H9 (cell line): ENCODE measurements around the gene ABLIM3. TPM values are rescaled to one million over a fixed set of nuclear protein-coding genes. Genes with fewer than 3 reads are reported as not detected.

Source experiments
- DNase-seq: peaks from one replicate; pipeline ENCODE4 v3.0.0-alpha.2; 2017
- H2AFZ ChIP-seq: one replicate; pipeline ENCODE4 v1.6.1; 2013; ENCODE audit warnings: mild to moderate bottlenecking, low read length, control low read depth, moderate library complexity
- H2AK5ac ChIP-seq: 2 replicates; pipeline ENCODE4 v1.6.1; 2013; ENCODE audit warnings: low read length, control low read depth, mixed read lengths; ENCODE audit not compliant: insufficient read length
- H2BK120ac ChIP-seq: one replicate; pipeline ENCODE4 v1.6.1; 2013; ENCODE audit warnings: low read depth, mild to moderate bottlenecking, low read length, control low read depth, inconsistent platforms; ENCODE audit not compliant: poor library complexity, severe bottlenecking
- H2BK12ac ChIP-seq: 2 replicates; pipeline ENCODE4 v1.6.1; 2013; ENCODE audit warnings: low read length, control low read depth, mixed read lengths, low read depth; ENCODE audit not compliant: insufficient read length
- H2BK15ac ChIP-seq: 2 replicates; pipeline ENCODE4 v1.6.1; 2013; ENCODE audit warnings: low read depth, low read length, control low read depth
- H2BK20ac ChIP-seq: one replicate; pipeline ENCODE4 v1.6.1; 2013; ENCODE audit warnings: low read depth, mild to moderate bottlenecking, low read length, control low read depth, inconsistent platforms; ENCODE audit not compliant: poor library complexity, severe bottlenecking
- H2BK5ac ChIP-seq: 2 replicates; pipeline ENCODE4 v1.6.1; 2013; ENCODE audit warnings: low read length, control low read depth, mixed read lengths; ENCODE audit not compliant: insufficient read length
- H3K14ac ChIP-seq: 2 replicates; pipeline ENCODE4 v1.6.1; 2013; ENCODE audit warnings: low read length, control low read depth; ENCODE audit not compliant: insufficient read depth
- H3K18ac ChIP-seq: 2 replicates; pipeline ENCODE4 v1.6.1; 2013; ENCODE audit warnings: low read depth, mild to moderate bottlenecking, mixed read lengths, low read length, control low read depth; ENCODE audit not compliant: insufficient read length
- H3K23ac ChIP-seq: 2 replicates; pipeline ENCODE4 v1.6.1; 2013; ENCODE audit warnings: low read length, control low read depth, mixed read lengths, low read depth; ENCODE audit not compliant: insufficient read length
- H3K23me2 ChIP-seq: 2 replicates; pipeline ENCODE4 v1.6.1; 2013; ENCODE audit warnings: low read depth, mild to moderate bottlenecking, mixed read lengths, low read length, control low read depth; ENCODE audit not compliant: insufficient read length, poor library complexity, severe bottlenecking
- H3K27ac ChIP-seq: 2 replicates; pipeline ENCODE4 v1.5.1; 2013; ENCODE audit warnings: low read length, control low read depth, mixed read lengths, low read depth; ENCODE audit not compliant: insufficient read length
- H3K27me3 ChIP-seq: 2 replicates; pipeline ENCODE4 v1.6.1; 2013; ENCODE audit warnings: low read length, control low read depth, inconsistent platforms; ENCODE audit not compliant: insufficient read depth
- H3K4ac ChIP-seq: 2 replicates; pipeline ENCODE4 v1.6.1; 2013; ENCODE audit warnings: low read depth, mild to moderate bottlenecking, control low read depth, inconsistent platforms, low read length, moderate library complexity
- H3K4me1 ChIP-seq: 2 replicates; pipeline ENCODE4 v1.6.1; 2013; ENCODE audit warnings: low read length, control low read depth, inconsistent platforms; ENCODE audit not compliant: insufficient read depth
- H3K4me2 ChIP-seq: 2 replicates; pipeline ENCODE4 v1.6.1; 2013; ENCODE audit warnings: low read length, control low read depth, mixed read lengths; ENCODE audit not compliant: insufficient read length, insufficient read depth
- H3K56ac ChIP-seq: 2 replicates; pipeline ENCODE4 v1.6.1; 2013; ENCODE audit warnings: low read depth, mild to moderate bottlenecking, mixed read lengths, low read length, control low read depth; ENCODE audit not compliant: insufficient read length
- H3K79me1 ChIP-seq: 2 replicates; pipeline ENCODE4 v1.6.1; 2013; ENCODE audit warnings: low read depth, mild to moderate bottlenecking, moderate library complexity, low read length, control low read depth, inconsistent platforms; ENCODE audit not compliant: insufficient read depth, poor library complexity, severe bottlenecking
- H3K79me2 ChIP-seq: 2 replicates; pipeline ENCODE4 v1.6.1; 2013; ENCODE audit warnings: low read length, control low read depth, inconsistent platforms; ENCODE audit not compliant: insufficient read depth
- H3K9ac ChIP-seq: 2 replicates; pipeline ENCODE4 v1.6.1; 2013; ENCODE audit warnings: low read length, control low read depth, mixed read lengths; ENCODE audit not compliant: insufficient read length; ENCODE audit errors: extremely low read depth
- H3K9me3 ChIP-seq: one replicate; pipeline ENCODE4 v1.6.1; 2013; ENCODE audit warnings: low read depth, low read length, inconsistent platforms; ENCODE audit not compliant: control insufficient read depth
- H3T11ph ChIP-seq: one replicate; pipeline ENCODE4 v1.6.1; 2013; ENCODE audit warnings: mild to moderate bottlenecking, low read length, control low read depth, inconsistent platforms
- H4K20me1 ChIP-seq: one replicate; pipeline ENCODE4 v1.6.1; 2013; ENCODE audit not compliant: control insufficient read depth, insufficient read length, insufficient read depth
- H4K5ac ChIP-seq: 2 replicates; pipeline ENCODE4 v1.6.1; 2013; ENCODE audit warnings: low read depth, mild to moderate bottlenecking, mixed read lengths, low read length, control low read depth; ENCODE audit not compliant: insufficient read length
- H4K8ac ChIP-seq: replicated peaks from 2 replicates; pipeline ENCODE4 v1.6.1; 2013; ENCODE audit warnings: low read length, control low read depth, mixed read lengths, low read depth; ENCODE audit not compliant: insufficient read length
- H4K91ac ChIP-seq: 2 replicates; pipeline ENCODE4 v1.6.1; 2013; ENCODE audit warnings: low read depth, mild to moderate bottlenecking, moderate library complexity, mixed read lengths, low read length, control low read depth; ENCODE audit not compliant: insufficient read length
- H3K27ac Mint-ChIP-seq, 3 experiments: 2 replicates in 2 of 3; 3 replicates in 1 of 3; pipeline ENCODE4 v1.8.0; 2020 to 2021; ENCODE audit warnings: mixed read lengths in 3 of 3, mild to moderate bottlenecking in 1 of 3, moderate library complexity in 1 of 3
- H3K27me3 Mint-ChIP-seq: 2 replicates; pipeline ENCODE4 v1.8.0; 2021; ENCODE audit warnings: low read depth, mild to moderate bottlenecking, moderate library complexity, mixed read lengths
- H3K36me3 Mint-ChIP-seq, 3 experiments: 2 replicates in 2 of 3; 3 replicates in 1 of 3; pipeline ENCODE4 v1.8.0; 2020 to 2021; ENCODE audit warnings: low read depth in 3 of 3, mixed read lengths in 3 of 3; ENCODE audit not compliant: insufficient read depth in 1 of 3
- H3K4me1 Mint-ChIP-seq, 2 experiments: 2 replicates each; pipeline ENCODE4 v1.8.0; 2020; ENCODE audit warnings: mixed read lengths in 2 of 2
- H3K4me3 Mint-ChIP-seq, 2 experiments: 2 replicates in 1 of 2; 3 replicates in 1 of 2; pipeline ENCODE4 v1.8.0; 2020 to 2021; ENCODE audit warnings: mild to moderate bottlenecking in 2 of 2, mixed read lengths in 2 of 2, moderate library complexity in 1 of 2
- H3K9me3 Mint-ChIP-seq, 2 experiments: 2 replicates in 1 of 2; 3 replicates in 1 of 2; pipeline ENCODE4 v1.8.0; 2020; ENCODE audit warnings: mild to moderate bottlenecking in 2 of 2, mixed read lengths in 2 of 2, moderate library complexity in 1 of 2
- WGBS: extraction: QIAGEN DNeasy Blood & Tissue Kit; methylation state at CpG from one replicate; pipeline ENCODE4 v1.1.7; 2013; ENCODE audit warnings: missing lambda C conversion rate, low lambda C conversion rate, mixed read lengths; ENCODE audit not compliant: insufficient read length; ENCODE audit errors: extremely low coverage; 5-methylcytosine and 5-hydroxymethylcytosine counted together
- total RNA-seq: library from RNA; stranded (reverse); gene quantifications from 2 replicates; pipeline ENCODE4 v1.2.1, GENCODE V29; 2021
- TF ChIP-seq, protein P1 (sequence below): fragments of 200-600 bp; sonication (generic); conservative IDR thresholded peaks from 3 replicates; pipeline ENCODE4 v1.8.0; 2021; ENCODE audit warnings: antibody characterized with exemption, mild to moderate bottlenecking

Gene ABLIM3
- total RNA-seq, 1 experiment from 2014 or later, result 0.20 TPM

DNA sequence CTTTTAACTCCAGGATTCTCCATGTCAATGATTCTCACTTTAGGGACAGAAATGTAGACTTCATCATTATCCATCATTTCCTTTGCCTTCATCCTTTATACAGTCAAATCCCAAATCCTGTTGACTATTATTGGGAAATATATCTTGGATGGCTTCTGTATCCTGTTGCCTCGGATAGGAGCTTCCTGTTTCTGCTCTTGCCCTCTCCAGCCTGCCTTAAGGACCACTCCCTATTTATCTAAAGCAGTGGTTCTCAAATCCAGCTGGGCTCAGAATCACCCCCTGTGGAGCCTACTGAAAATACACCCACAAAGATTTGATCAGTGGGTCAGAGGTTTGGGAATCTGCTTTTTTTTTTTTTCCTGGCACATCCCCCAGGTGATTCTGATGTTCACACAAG, 138.8 kb downstream of the ABLIM3 start:
- no peak overlapping the region for H3K27ac ChIP-seq
- H3K4me1 ChIP-seq, result no peaks in the 10 kb centered on the region
- H4K91ac ChIP-seq, result no peak overlapping the region
- H3K23ac ChIP-seq, result no peak overlapping the region
- Mint-ChIP-seq H3K36me3 (no peaks in the 10 kb centered on the region), H3K9me3 (no peaks in the 10 kb centered on the region; a peak in 1 of 5 replicates), H3K4me3 (no peak overlapping the region), H3K27ac (no peak overlapping the region), H3K27me3 (peaks cover 30% of the 10 kb centered on the region), H3K4me1 (peaks cover 8 to 15% of the 10 kb centered on the region in 2 experiments)
- no peaks in the 10 kb centered on the region for H3K79me2 ChIP-seq
- no peak overlapping the region for H2AFZ ChIP-seq
- H3K14ac ChIP-seq, result no peak overlapping the region
- no peak overlapping the region for H2BK20ac ChIP-seq
- no peak overlapping the region for H4K8ac ChIP-seq
- no peak overlapping the region for H2AK5ac ChIP-seq
- H3K9me3 ChIP-seq, result no peaks in the 10 kb centered on the region
- H3K23me2 ChIP-seq, result no peaks in the 10 kb centered on the region
- TF ChIP-seq, protein P1, sequence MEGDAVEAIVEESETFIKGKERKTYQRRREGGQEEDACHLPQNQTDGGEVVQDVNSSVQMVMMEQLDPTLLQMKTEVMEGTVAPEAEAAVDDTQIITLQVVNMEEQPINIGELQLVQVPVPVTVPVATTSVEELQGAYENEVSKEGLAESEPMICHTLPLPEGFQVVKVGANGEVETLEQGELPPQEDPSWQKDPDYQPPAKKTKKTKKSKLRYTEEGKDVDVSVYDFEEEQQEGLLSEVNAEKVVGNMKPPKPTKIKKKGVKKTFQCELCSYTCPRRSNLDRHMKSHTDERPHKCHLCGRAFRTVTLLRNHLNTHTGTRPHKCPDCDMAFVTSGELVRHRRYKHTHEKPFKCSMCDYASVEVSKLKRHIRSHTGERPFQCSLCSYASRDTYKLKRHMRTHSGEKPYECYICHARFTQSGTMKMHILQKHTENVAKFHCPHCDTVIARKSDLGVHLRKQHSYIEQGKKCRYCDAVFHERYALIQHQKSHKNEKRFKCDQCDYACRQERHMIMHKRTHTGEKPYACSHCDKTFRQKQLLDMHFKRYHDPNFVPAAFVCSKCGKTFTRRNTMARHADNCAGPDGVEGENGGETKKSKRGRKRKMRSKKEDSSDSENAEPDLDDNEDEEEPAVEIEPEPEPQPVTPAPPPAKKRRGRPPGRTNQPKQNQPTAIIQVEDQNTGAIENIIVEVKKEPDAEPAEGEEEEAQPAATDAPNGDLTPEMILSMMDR, result no peak
- no peak overlapping the region for H3K4me2 ChIP-seq
- no peaks in the 10 kb centered on the region for H4K20me1 ChIP-seq
- H3K18ac ChIP-seq, result no peak overlapping the region
- WGBS, result no CpG with 5 or more reads among the region's 1 CpG
- no peak for DNase-seq
- H3K79me1 ChIP-seq, result no peaks in the 10 kb centered on the region
- H2BK15ac ChIP-seq, result no peak overlapping the region
- H3K9ac ChIP-seq, result no peak overlapping the region
- no peak overlapping the region for H2BK5ac ChIP-seq
- no peak overlapping the region for H3T11ph ChIP-seq
- H2BK120ac ChIP-seq, result no peak overlapping the region
- no peak overlapping the region for H3K56ac ChIP-seq
- H3K4ac ChIP-seq, result no peak overlapping the region
- H4K5ac ChIP-seq, result no peak overlapping the region
- H2BK12ac ChIP-seq, result no peak overlapping the region
- no peaks in the 10 kb centered on the region for H3K27me3 ChIP-seq
